Motor neuron (in vitro differentiated cells): ENCODE data around the gene PLCB4. TPM values are rescaled to one million over a fixed set of nuclear protein-coding genes. Genes with fewer than 3 reads are reported as not detected.
A peak's percentile ranks its signal among the peaks of the same experiment; 100 is the strongest.

Experiments used
- ATAC-seq, 8 experiments: fragments of 200-7000 bp; cut with Tn5 transposase; replicated peaks in 6 of 8; 2 replicates each; pipeline ENCODE4 v1.8.0; 2021; ENCODE audit warnings: mild to moderate bottlenecking in 8 of 8, moderate library complexity in 8 of 8
- H3K27ac ChIP-seq, 2 donors: fragments of 250-450 bp; sonication (Bioruptor Pico); 2 replicates each; pipeline ENCODE4 v1.9.0; 2021; ENCODE audit warnings: antibody characterized with exemption in 2 of 2, mild to moderate bottlenecking in 2 of 2, moderate library complexity in 1 of 2
- H3K4me1 ChIP-seq, 2 donors: fragments of 250-450 bp; sonication (Bioruptor Pico); replicated peaks in 1 of 2; 2 replicates each; pipeline ENCODE4 v1.6.1; 2021; ENCODE audit warnings: antibody characterized with exemption in 2 of 2, mild to moderate bottlenecking in 2 of 2, moderate library complexity in 1 of 2
- H3K4me3 ChIP-seq, 5 donors: fragments of 250-450 bp; sonication (Bioruptor Pico); 2 replicates each; pipeline ENCODE4 v1.9.0; 2021; ENCODE audit warnings: antibody characterized with exemption in 5 of 5, mild to moderate bottlenecking in 5 of 5, moderate library complexity in 4 of 5
- WGBS, 10 experiments: fragments of 450-650 bp; shearing (Covaris generic); methylation state at CpG; one replicate each; pipeline ENCODE4 v1.0.0; 2022; 5-methylcytosine and 5-hydroxymethylcytosine counted together
- in situ Hi-C, 9 experiments: fragments of 400-800 bp; cut with MboI; loops; one replicate each; pipeline ENCODE4 v1.15.0; 2021; ENCODE audit warnings: low sequenced_read_pairs in 9 of 9, low pct_unique_long_range_greater_than_20kb in 2 of 9; ENCODE audit not compliant: unreplicated experiment in 9 of 9
- total RNA-seq, 8 experiments: library from RNA; unstranded; fragments of 300-600 nt; gene quantifications; 2 replicates each; pipeline versions ENCODE4 v1.2.3 to v1.2.4, GENCODE V29; 2022

The PLCB4 gene
- total RNA-seq, 8 experiments from 2014 or later = 4.4 to 27.2 (median 16.2) TPM

DNA sequence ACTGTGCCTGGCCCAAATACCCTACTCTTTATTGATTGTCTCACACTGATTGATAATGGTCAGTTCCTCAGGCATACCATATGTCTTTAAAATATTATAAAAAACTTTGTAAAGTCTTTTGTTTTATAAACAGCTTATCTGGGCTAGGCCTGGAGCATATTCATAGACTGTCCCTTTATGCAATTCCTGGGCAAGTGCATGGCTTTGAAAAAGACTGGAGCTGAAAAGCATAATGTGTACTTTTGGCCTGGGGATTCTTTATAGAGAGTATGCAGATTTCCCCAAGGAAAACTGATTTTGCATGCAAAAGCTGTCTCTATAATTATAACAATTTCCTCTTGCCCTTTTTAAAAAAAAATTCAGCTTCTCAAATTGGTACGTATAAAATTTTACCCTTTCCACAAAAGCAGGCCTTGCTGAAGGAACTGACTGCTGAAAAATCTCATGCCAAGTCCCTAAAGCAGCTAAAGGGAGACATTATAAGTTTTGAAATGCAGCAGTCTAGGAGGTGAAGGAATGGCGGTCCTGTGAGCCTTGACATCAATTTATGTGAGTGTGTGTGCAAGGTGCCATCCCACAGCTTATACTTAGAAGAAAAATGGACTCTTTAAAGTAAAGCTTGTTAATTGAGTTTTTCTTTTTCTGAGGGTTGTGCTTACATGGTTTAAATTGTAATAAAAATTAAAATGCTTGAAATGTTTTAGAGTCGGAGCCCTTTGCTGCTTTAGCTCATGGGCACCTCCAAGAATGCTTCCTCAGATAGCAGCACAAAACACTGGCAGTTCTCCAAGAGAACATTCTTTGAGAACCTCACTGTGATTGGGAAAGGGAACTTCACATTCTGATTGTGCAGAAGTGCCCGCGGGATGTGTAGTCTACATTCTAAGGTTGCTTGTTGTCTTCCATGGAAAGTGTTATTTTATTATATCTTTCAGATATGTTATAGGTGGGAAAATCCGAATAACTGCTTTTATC is 43.9 kb downstream of the PLCB4 start:
- no peak overlapping the region for H3K27ac ChIP-seq
- peaks cover 0 to 8% of the 10 kb centered on the region in 2 donors for H3K4me1 ChIP-seq
- peak in 3 of 8 experiments; percentile 82 to 97 (median 97) for ATAC-seq
- WGBS, 10 experiments = 0 to 100% (median 88%) methylated on average over 1 to 6 of the region's 6 CpGs
- H3K4me3 ChIP-seq = no peak overlapping the region
- in situ Hi-C loops = no loop called here

DNA sequence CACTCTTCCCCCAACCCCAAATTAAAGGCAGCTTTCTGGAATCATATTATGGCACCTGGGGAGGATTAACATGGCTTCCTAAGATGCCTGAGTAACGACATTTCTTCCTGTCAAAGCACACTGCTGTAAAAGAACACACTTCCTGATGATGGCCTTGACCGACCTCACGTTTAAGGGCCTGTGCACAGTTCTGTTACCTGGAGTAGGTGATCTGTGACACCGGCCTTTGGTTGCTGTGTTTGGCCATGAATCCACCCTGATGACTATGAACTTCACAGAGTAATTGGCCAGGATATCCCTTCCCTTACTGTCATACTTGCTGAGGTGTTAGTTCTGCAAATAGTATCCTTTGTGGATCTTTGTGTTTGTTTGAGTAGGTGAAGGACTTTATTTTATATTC is 45.8 kb downstream of the PLCB4 start:
- in situ Hi-C loops = no loop called here
- Histone ChIP-seq H3K4me1 (peaks cover 0 to 8% of the 10 kb centered on the region in 2 donors), H3K4me3 (no peak overlapping the region), H3K27ac (no peak overlapping the region)
- no peak for ATAC-seq
- whole genome bisulfite sequencing, 10 experiments = 57 to 93% (median 83%) methylated on average over 1 to 4 of the region's 4 CpGs; no CpG with 5 or more reads in 2 of the 10 experiments

- 80 to 100% (median 95%) methylated on average over 1 to 3 of the region's 3 CpGs for WGBS, 10 experiments
- Histone ChIP-seq H3K4me3 (no peak overlapping the region), H3K4me1 (peaks cover 0 to 7% of the 10 kb centered on the region in 2 donors), H3K27ac (no peak overlapping the region)
- in situ Hi-C loops = no loop called here
- ATAC-seq = no peak
Observed at GRCh38 chr20:9117548-9117947, 48.7 kb downstream of the PLCB4 start.

- in situ Hi-C loops = no loop called here
- ATAC-seq = peak in 3 of 8 experiments; percentile 39 to 88 (median 66)
- Histone ChIP-seq H3K4me3 (no peak overlapping the region), H3K27ac (no peak overlapping the region), H3K4me1 (peaks cover 0 to 4% of the 10 kb centered on the region in 2 donors)
- WGBS, 10 experiments = 60 to 100% (median 92%) methylated on average over 1 to 4 of the region's 7 CpGs; no CpG with 5 or more reads in 2 of the 10 experiments
Observed at GRCh38 chr20:9119776-9120175, 50.9 kb downstream of the PLCB4 start.

DNA sequence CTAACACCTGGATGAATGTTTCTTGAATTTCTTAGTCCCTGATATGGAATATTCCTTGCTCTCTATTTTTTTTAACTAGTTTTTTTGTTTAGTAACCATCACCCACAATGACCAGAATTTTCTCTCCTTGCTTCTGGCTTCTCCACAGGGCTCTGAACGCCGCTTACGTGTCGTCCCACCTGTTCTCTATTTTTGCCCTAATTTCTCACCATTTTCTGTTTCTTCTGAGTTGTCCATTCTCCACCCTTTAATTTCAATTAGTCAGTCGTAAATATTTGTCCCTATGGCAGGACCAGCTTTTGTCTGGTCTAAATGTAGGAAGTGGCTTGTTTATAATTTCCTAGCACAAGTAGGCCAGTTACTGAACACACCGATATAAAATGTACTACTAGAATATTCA is 52.3 kb downstream of the PLCB4 start:
- WGBS, 10 experiments = 69 to 98% (median 94%) methylated on average over 4 to 6 of the region's 6 CpGs
- Histone ChIP-seq H3K4me3 (no peak overlapping the region), H3K27ac (no peak overlapping the region), H3K4me1 (peaks cover 0 to 7% of the 10 kb centered on the region in 2 donors)
- in situ Hi-C loops = no loop called here
- ATAC-seq = no peak

DNA sequence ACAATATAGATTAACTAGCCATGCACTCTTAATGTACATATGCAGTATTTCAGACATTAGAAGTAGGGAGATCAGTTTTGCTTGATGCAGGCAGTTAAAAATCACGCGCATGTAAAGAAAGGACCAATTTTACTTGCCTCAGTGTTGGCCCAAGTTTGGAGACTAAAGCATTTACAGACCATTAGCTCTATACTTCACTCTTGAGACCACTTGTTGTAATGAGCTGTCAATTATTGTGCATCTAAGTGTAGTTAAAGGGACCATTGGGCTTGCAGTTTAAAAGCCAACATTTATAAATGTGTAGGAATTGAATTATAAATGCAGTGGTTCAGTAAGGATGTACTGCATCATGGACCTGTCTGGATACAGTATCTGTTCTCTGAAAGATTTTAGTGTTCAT is 53.7 kb downstream of the PLCB4 start:
- Histone ChIP-seq H3K4me3 (no peak overlapping the region), H3K27ac (no peak overlapping the region), H3K4me1 (peaks cover 4 to 7% of the 10 kb centered on the region in 2 donors)
- in situ Hi-C loops = no loop called here
- ATAC-seq = no peak
- 82 to 100% (median 95%) methylated on average over 2 of the region's 2 CpGs; no CpG with 5 or more reads in 3 of the 10 experiments for WGBS, 10 experiments

- ATAC-seq = no peak
- peaks cover 4 to 7% of the 10 kb centered on the region in 2 donors for H3K4me1 ChIP-seq
- no peak overlapping the region for H3K4me3 ChIP-seq
- in situ Hi-C loops = no loop called here
- no peak overlapping the region for H3K27ac ChIP-seq
Observed at GRCh38 chr20:9126527-9126926, 57.6 kb downstream of the PLCB4 start.

DNA sequence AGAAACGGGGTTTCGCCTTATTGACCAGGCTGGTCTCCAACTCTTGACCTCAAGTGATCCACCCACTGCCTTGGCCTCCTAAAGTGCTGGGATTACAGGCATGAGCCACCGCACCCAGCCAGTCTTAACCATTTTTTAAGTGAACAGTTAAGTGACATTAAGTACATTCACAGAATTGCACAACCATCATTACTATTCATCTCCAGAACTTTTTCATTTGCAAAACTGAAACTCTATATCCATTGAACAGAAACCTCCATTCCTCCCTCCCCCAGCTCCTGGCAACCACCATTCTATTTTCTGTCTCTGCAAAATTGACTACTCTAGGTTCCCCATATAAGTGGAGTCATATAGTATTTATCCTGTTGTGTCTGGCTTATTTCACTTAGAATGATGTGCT is 59.7 kb downstream of the PLCB4 start:
- no peak overlapping the region for H3K4me3 ChIP-seq
- no peak overlapping the region for H3K27ac ChIP-seq
- ATAC-seq = peak in 2 of 8 experiments; percentile 65 to 78
- in situ Hi-C loops = no loop called here
- H3K4me1 ChIP-seq = peaks cover 3 to 4% of the 10 kb centered on the region in 2 donors
- WGBS, 10 experiments = 43 to 100% (median 88%) methylated on average over 1 to 3 of the region's 3 CpGs; no CpG with 5 or more reads in 2 of the 10 experiments

DNA sequence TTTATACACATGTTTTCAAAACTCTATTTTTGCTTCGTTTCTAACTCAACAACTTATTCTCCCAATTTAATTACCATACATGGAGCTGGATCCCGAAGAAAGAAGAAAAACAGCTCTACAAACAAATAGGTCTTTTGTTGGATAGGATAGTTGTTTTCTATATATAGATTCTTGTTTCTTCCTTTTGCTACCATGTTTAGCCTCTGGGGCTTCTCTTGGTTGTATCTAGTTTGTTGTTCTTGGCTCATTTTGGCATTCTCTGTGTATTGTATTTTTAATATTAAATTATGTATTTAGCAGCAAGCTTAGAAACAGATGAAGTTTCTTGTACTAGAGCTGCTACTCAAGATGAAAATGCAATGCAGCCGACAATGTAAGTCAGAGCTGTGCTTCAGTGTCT is 60.9 kb downstream of the PLCB4 start:
- H3K27ac ChIP-seq = no peak overlapping the region
- H3K4me1 ChIP-seq = peaks cover 3 to 4% of the 10 kb centered on the region in 2 donors
- WGBS, 10 experiments = 19 to 88% (median 69%) methylated on average over 1 to 3 of the region's 3 CpGs; no CpG with 5 or more reads in 3 of the 10 experiments
- in situ Hi-C loops = no loop called here
- no peak overlapping the region for H3K4me3 ChIP-seq
- ATAC-seq = peak in 1 of 8 experiments; percentile 71

DNA sequence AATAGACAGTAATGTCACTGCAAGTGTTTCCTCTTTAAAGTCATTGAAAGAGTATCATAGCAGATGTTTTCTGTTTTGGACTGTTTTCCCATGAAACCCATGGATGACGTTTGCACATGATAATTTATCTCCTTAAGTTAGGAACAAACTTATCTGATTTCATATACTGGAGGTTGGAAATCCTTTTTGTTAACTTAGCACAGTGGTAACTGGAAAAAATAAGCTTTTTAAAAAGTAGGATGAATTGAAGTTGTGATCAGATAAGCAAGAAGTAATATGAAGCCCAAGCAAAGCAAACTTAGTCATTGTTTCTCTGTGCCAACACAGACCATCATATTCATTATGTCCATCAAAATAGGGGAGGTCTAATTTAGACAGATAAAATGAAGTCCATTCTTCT is 61.6 kb downstream of the PLCB4 start:
- no peak for ATAC-seq
- H3K27ac ChIP-seq = no peak overlapping the region
- WGBS, 10 experiments = 0 to 80% (median 33%) methylated on average over 1 of the region's 1 CpG
- H3K4me3 ChIP-seq = no peak overlapping the region
- peaks cover 0 to 4% of the 10 kb centered on the region in 2 donors for H3K4me1 ChIP-seq
- in situ Hi-C loops = no loop called here

- Histone ChIP-seq H3K4me1 (peaks cover 0 to under 1% of the 10 kb centered on the region in 2 donors), H3K4me3 (no peak overlapping the region), H3K27ac (no peak overlapping the region)
- in situ Hi-C loops = no loop called here
- no peak for ATAC-seq
- WGBS, 10 experiments = 89 to 100% (median 96%) methylated on average over 1 to 3 of the region's 3 CpGs; no CpG with 5 or more reads in 3 of the 10 experiments
Observed at GRCh38 chr20:9131841-9132240, 63.0 kb downstream of the PLCB4 start.

GRCh38 chr20:9134346-9134745 is 65.5 kb downstream of the PLCB4 start:
- H3K4me3 ChIP-seq = no peak overlapping the region
- H3K27ac ChIP-seq = no peak overlapping the region
- H3K4me1 ChIP-seq = no peaks in the 10 kb centered on the region
- ATAC-seq = no peak
- in situ Hi-C loops = no loop called here
- WGBS, 10 experiments = 14 to 100% (median 80%) methylated on average over 1 to 2 of the region's 2 CpGs; no CpG with 5 or more reads in 3 of the 10 experiments

GRCh38 chr20:9136114-9136513 is 67.2 kb downstream of the PLCB4 start:
- in situ Hi-C loops = no loop called here
- no peak for ATAC-seq
- Histone ChIP-seq H3K4me1 (no peaks in the 10 kb centered on the region), H3K4me3 (no peak overlapping the region), H3K27ac (no peak overlapping the region)
- WGBS, 10 experiments = 40 to 100% (median 80%) methylated on average over 1 to 2 of the region's 3 CpGs; no CpG with 5 or more reads in 3 of the 10 experiments
